Keratinocyte (primary cell): ENCODE results near the gene C2orf80.

Source experiments
- CTCF ChIP-seq, 3 experiments: IDR thresholded peaks in 1 of 3; conservative IDR thresholded peaks in 1 of 3; optimal IDR thresholded peaks in 1 of 3; 2 replicates in 2 of 3; 3 replicates in 1 of 3; pipeline versions ENCODE3 to v1.5.1; 2011; ENCODE audit warnings: low read length in 3 of 3, mild to moderate bottlenecking in 3 of 3, moderate library complexity in 2 of 3, control low read depth in 1 of 3, inconsistent platforms in 1 of 3; ENCODE audit not compliant: insufficient read depth in 2 of 3; ENCODE audit errors: extremely low read depth in 1 of 3
- EZH2 ChIP-seq: IDR thresholded peaks from one replicate; pipeline ENCODE4 v1.6.1; 2012; ENCODE audit warnings: inconsistent platforms, mild to moderate bottlenecking, low read length, moderate library complexity

GRCh38 chr2:208174144-208174543, 15.7 kb downstream of the C2orf80 start:
- TF ChIP-seq EZH2 (no peak), CTCF (optimal IDR thresholded peaks at IDR 0.05 in 1 of 3, IDR thresholded peaks at IDR 0.05 in 1 of 3, conservative IDR thresholded peaks at IDR 0.05 in 1 of 3; ENCODE audit: extremely low read depth in 1 of 3, insufficient read depth in 2 of 3, low read length in 3 of 3) (no peak)
